ENCODE results near the gene CXXC5. TPM values are rescaled to one million over a fixed set of nuclear protein-coding genes. Genes with fewer than 3 reads are reported as not detected.
"Not testable (repeated sequence)": the region's sequence is repeated elsewhere in the genome, so short reads cannot be mapped to it uniquely, and the experiment has no call there.

CXXC5 gene
- total RNA-seq, 1 experiment from 2014 or later: 85.0 TPM

DNA sequence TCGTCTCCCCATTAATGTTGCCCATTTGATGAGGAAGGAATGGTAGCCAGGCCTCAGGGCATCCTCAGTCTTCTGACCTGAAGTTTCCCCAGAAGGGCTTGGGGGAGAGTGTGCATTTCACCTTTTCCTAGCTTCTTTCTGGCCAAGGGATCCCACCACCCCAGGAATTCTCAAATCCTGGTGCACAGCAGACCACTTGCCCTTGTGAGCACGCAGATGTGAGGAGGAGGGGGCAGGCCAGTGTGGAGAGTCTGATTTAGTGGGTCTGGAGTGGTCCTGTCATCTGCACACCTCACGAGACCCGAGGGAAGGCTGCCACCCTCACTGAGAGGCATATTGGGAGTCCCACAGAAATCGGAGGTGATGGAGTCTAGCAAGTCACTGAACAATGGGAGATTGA, 64.3 kb downstream of the CXXC5 start:
- CTCF ChIA-PET: interaction anchor here (0.6 kb wide), 1 partner anchor 76 kb away, joined by 3 read pairs; no protein-coding TSS in a partner anchor

DNA sequence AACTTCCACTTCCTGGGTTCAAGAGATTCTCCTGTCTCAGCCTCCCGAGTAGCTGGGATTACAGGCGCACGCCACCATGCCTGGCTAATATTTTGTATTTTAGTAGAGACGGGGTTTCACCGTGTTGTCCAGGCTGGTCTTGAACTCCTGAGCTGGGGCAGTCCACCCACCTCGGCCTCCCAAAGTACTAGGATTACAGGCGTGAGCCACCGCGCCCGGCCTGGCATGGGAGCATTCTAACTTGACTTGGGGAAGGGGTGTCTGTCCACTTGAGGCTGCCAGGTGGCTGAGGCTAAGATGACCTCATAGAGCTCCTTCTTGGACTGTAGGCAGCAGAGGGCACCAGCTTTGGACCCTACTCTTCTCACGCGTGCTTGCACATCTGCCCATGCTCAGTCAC, 65.7 kb downstream of the CXXC5 start:
- H3K36me3 ChIP-seq (ENCODE audit: control insufficient read depth, insufficient read depth, low read length); H3K27ac ChIP-seq (ENCODE audit: low read length); intact Hi-C loops (cut with micrococcal nuclease; ENCODE audit: unreplicated experiment); BruUV-seq (replicated peaks); DNase-seq (ENCODE audit: low read depth, low spot score); H3K4me3 ChIP-seq (ENCODE audit: low read depth in 2 of 2, low read length in 2 of 2); ATAC-seq; in situ Hi-C loops (cut with HindIII; ENCODE audit: low pct_unique_long_range_greater_than_20kb, low sequenced_read_pairs); H3K4me1 ChIP-seq (ENCODE audit: control insufficient read depth, insufficient read depth, low read length); H3K27me3 ChIP-seq (ENCODE audit: control insufficient read depth, insufficient read depth, low read length); CTCF ChIA-PET; H3K9me3 ChIP-seq (ENCODE audit: control insufficient read depth, insufficient read depth, low read depth, low read length): not testable (repeated sequence)
- POLR2A ChIA-PET: interaction anchor here (0.7 kb wide), 1 partner anchor 37 kb away, joined by 9 read pairs; no protein-coding TSS in a partner anchor

More for the DNA sequence above, 64.3 kb downstream of the CXXC5 start:
- no peak for ATAC-seq
- intact Hi-C loops (cut with micrococcal nuclease; ENCODE audit: unreplicated experiment): no loop called here
- Histone ChIP-seq H3K4me1 (ENCODE audit: control insufficient read depth, insufficient read depth, low read length) (peaks cover 23% of the 10 kb centered on the region), H3K36me3 (ENCODE audit: control insufficient read depth, insufficient read depth, low read length) (no peaks in the 10 kb centered on the region), H3K27me3 (ENCODE audit: control insufficient read depth, insufficient read depth, low read length) (no peaks in the 10 kb centered on the region), H3K9me3 (ENCODE audit: control insufficient read depth, insufficient read depth, low read depth, low read length) (no peaks in the 10 kb centered on the region), H3K4me3 (ENCODE audit: low read depth in 2 of 2, low read length in 2 of 2) (no peak overlapping the region), H3K27ac (ENCODE audit: low read length) (no peak overlapping the region)
- DNase-seq (ENCODE audit: low read depth, low spot score): no peak
- in situ Hi-C loops (cut with HindIII; ENCODE audit: low pct_unique_long_range_greater_than_20kb, low sequenced_read_pairs): no loop called here
- no peak for TF ChIP-seq SIN3A (IDR thresholded peaks at IDR 0.05; ENCODE audit: borderline replicate concordance, insufficient read depth, low read depth, low read length)
- no peak for TF ChIP-seq POLR2AphosphoS5 (IDR thresholded peaks at IDR 0.05; ENCODE audit: low read depth, low read length)
- no peak for TF ChIP-seq REST (IDR thresholded peaks at IDR 0.05; ENCODE audit: insufficient read depth in 1 of 2, low read depth in 2 of 2, low read length in 1 of 2)
- TF ChIP-seq TCF7L2 (IDR thresholded peaks at IDR 0.05; ENCODE audit: low read depth, low read length): no peak
- no peak for TF ChIP-seq CTCF (IDR thresholded peaks at IDR 0.05)
- POLR2A ChIA-PET: interaction anchor here (0.6 kb wide), 1 partner anchor 24 kb away, joined by 3 read pairs; no protein-coding TSS in a partner anchor
- BruUV-seq (replicated peaks): no TSS peak

DNA sequence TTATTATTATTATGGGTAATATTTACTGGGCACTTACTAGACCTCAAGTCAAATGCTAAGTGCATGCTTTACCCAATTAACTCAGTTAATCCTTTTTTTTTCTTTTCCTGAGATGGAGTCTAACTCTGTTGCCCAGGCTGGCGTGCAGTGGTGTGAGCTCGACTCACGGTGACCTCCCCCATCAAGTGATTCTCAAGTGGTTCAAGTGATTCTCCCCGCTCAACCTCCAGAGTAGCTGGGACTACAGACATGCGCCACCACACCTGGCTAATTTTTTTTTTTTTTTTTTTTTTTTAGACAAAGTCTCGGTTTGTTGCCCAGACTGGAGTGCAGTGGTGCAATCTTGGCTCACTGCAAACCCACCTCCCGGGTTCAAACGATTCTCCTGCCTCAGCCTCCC, 69.1 kb downstream of the CXXC5 start:
- no TSS peak for BruUV-seq (replicated peaks)
- no peak overlapping the region for H3K4me3 ChIP-seq (ENCODE audit: low read depth in 2 of 2, low read length in 2 of 2)
- DNase-seq (ENCODE audit: low read depth, low spot score) (no peak), ATAC-seq (no peak)
- intact Hi-C loops (cut with micrococcal nuclease; ENCODE audit: unreplicated experiment) (no loop called here), in situ Hi-C loops (cut with HindIII; ENCODE audit: low pct_unique_long_range_greater_than_20kb, low sequenced_read_pairs) (no loop called here)
- H3K36me3 ChIP-seq (ENCODE audit: control insufficient read depth, insufficient read depth, low read length): no peaks in the 10 kb centered on the region
- H3K27me3 ChIP-seq (ENCODE audit: control insufficient read depth, insufficient read depth, low read length): no peaks in the 10 kb centered on the region
- TF ChIP-seq REST (IDR thresholded peaks at IDR 0.05; ENCODE audit: insufficient read depth in 1 of 2, low read depth in 2 of 2, low read length in 1 of 2) (no peak), TCF7L2 (IDR thresholded peaks at IDR 0.05; ENCODE audit: low read depth, low read length) (no peak), CTCF (IDR thresholded peaks at IDR 0.05) (no peak), POLR2AphosphoS5 (IDR thresholded peaks at IDR 0.05; ENCODE audit: low read depth, low read length) (no peak), SIN3A (IDR thresholded peaks at IDR 0.05; ENCODE audit: borderline replicate concordance, insufficient read depth, low read depth, low read length) (no peak)
- no peaks in the 10 kb centered on the region for H3K4me1 ChIP-seq (ENCODE audit: control insufficient read depth, insufficient read depth, low read length)
- no peak overlapping the region for H3K27ac ChIP-seq (ENCODE audit: low read length)
- CTCF ChIA-PET: interaction anchor here (0.6 kb wide), 1 partner anchor 404 kb away, joined by 4 read pairs; no protein-coding TSS in a partner anchor
- POLR2A ChIA-PET: no interaction called here
- peaks cover 2% of the 10 kb centered on the region; the same call in 1 of the 2 replicates for H3K9me3 ChIP-seq (ENCODE audit: control insufficient read depth, insufficient read depth, low read depth, low read length)

Data from Panc1 (cell line).